HCT116 (cell line): ENCODE results near the gene ZNF324B. TPM values are rescaled to one million over a fixed set of nuclear protein-coding genes. Genes with fewer than 3 reads are reported as not detected.

Experiments used
- ATAC-seq: fragments of 200-7000 bp; cut with Tn5 transposase; 2 replicates; pipeline ENCODE4 v1.9.1; 2020; ENCODE audit warnings: mild to moderate bottlenecking, moderate library complexity
- BruUV-seq: library from RNA; stranded (reverse); fragments of 400-500 nt; replicated peaks from 2 replicates; lab custom pipeline; 2021; lab: Mats Ljungman, UMichigan
- CTCF ChIA-PET: fragments of 300-600 bp; sonication (Branson Sonifier 250); formaldehyde crosslinking; loops from one replicate; lab custom pipeline; 2021; ENCODE audit warnings: antibody characterized with exemption; lab: Charles Lee
- POLR2A ChIA-PET: fragments of 300-600, 350-600 bp; sonication (Branson Sonifier 250); formaldehyde crosslinking; loops from one replicate; lab custom pipeline; 2021; ENCODE audit warnings: antibody characterized with exemption; lab: Charles Lee
- RAD21 ChIA-PET, 2 experiments: fragments of 300-600 bp; sonication (Branson Sonifier 250); formaldehyde crosslinking; loops; one replicate each; lab custom pipeline; 2023; ENCODE audit warnings: low total read pairs in 2 of 2; ENCODE audit not compliant: uncharacterized antibody in 2 of 2, unreplicated experiment in 2 of 2, low non-redundant PET in 1 of 2; lab: Charles Lee
- DNase-seq: peaks from one replicate; pipeline ENCODE4 v3.0.0-alpha.2; 2010; ENCODE audit warnings: low read depth, low spot score
- H2AFZ ChIP-seq: fragments of 200-600 bp; shearing (Covaris generic), sonication (generic); 2 replicates; pipeline ENCODE4 v1.6.1; 2017; ENCODE audit warnings: low read depth, mixed run types, mixed read lengths, antibody characterized with exemption, low read length; ENCODE audit not compliant: poor library complexity, severe bottlenecking
- H3K27ac ChIP-seq: 2 replicates; pipeline ENCODE4 v1.5.1; 2012; ENCODE audit warnings: low read depth, low read length
- H3K27me3 ChIP-seq: fragments of 200-600 bp; sonication (generic); 2 replicates; pipeline ENCODE4 v1.6.1; 2016; ENCODE audit warnings: mixed run types, low read length, mixed read lengths; ENCODE audit not compliant: insufficient read depth
- H3K36me3 ChIP-seq, 2 experiments: fragments of 200-500 bp in 1 of 2; fragments of 200-600 bp in 1 of 2; sonication (Bioruptor generic) in 1 of 2; sonication (generic) in 1 of 2; 2 replicates each; pipeline versions ENCODE4 v1.5.1 to v1.6.1; 2014 to 2016; ENCODE audit warnings: low read length in 2 of 2, inconsistent platforms in 1 of 2, mixed read lengths in 1 of 2, mixed run types in 1 of 2; ENCODE audit not compliant: insufficient read depth in 2 of 2, control insufficient read depth in 1 of 2
- H3K4me1 ChIP-seq, 2 experiments: fragments of 200-600 bp in 1 of 2; sonication (generic) in 1 of 2; 2 replicates each; pipeline versions ENCODE4 v1.5.1 to v1.6.1; 2012 to 2017; ENCODE audit warnings: low read length in 2 of 2, inconsistent platforms in 1 of 2, mild to moderate bottlenecking in 1 of 2, mixed read lengths in 1 of 2, mixed run types in 1 of 2, moderate library complexity in 1 of 2; ENCODE audit not compliant: insufficient read depth in 2 of 2, control insufficient read depth in 1 of 2
- H3K4me2 ChIP-seq: fragments of 200-600 bp; sonication (generic); 2 replicates; pipeline ENCODE4 v1.6.1; 2017; ENCODE audit warnings: mixed run types, low read length, mixed read lengths
- H3K4me3 ChIP-seq, 2 experiments: fragments of 200-600 bp in 1 of 2; sonication (generic) in 1 of 2; replicated peaks in 1 of 2; 2 replicates each; pipeline ENCODE4 v1.5.1; 2011 to 2016; ENCODE audit warnings: low read length in 2 of 2, control low read depth in 1 of 2, low read depth in 1 of 2, mild to moderate bottlenecking in 1 of 2, mixed read lengths in 1 of 2, mixed run types in 1 of 2
- H3K79me2 ChIP-seq: fragments of 200-600 bp; sonication (generic); 2 replicates; pipeline ENCODE4 v1.6.1; 2017; ENCODE audit warnings: mild to moderate bottlenecking, mixed run types, low read length, moderate library complexity, mixed read lengths; ENCODE audit not compliant: insufficient read depth
- H3K9ac ChIP-seq: fragments of 200-600 bp; sonication (generic); 2 replicates; pipeline ENCODE4 v1.6.1; 2016; ENCODE audit warnings: low read length, mixed read lengths
- H3K9me2 ChIP-seq: fragments of 200-600 bp; sonication (generic), shearing (Covaris generic); 2 replicates; pipeline ENCODE4 v1.6.1; 2017; ENCODE audit warnings: mixed run types, mild to moderate bottlenecking, moderate library complexity; ENCODE audit not compliant: insufficient read depth
- H3K9me3 ChIP-seq, 2 experiments: fragments of 200-500 bp in 1 of 2; fragments of 200-600 bp in 1 of 2; sonication (Bioruptor generic) in 1 of 2; sonication (generic) in 1 of 2; 2 replicates each; pipeline ENCODE4 v1.6.1; 2014 to 2017; ENCODE audit warnings: low read length in 2 of 2, mixed read lengths in 2 of 2, inconsistent platforms in 1 of 2, low read depth in 1 of 2, mild to moderate bottlenecking in 1 of 2, mixed run types in 1 of 2, moderate library complexity in 1 of 2; ENCODE audit not compliant: control insufficient read depth in 1 of 2, insufficient read depth in 1 of 2
- H4K20me1 ChIP-seq: fragments of 200-600 bp; sonication (generic), shearing (Covaris generic); 2 replicates; pipeline ENCODE4 v1.6.1; 2017; ENCODE audit warnings: mixed run types, mild to moderate bottlenecking, moderate library complexity; ENCODE audit not compliant: insufficient read depth
- CBX3 ChIP-seq: IDR thresholded peaks from 2 replicates; pipeline ENCODE4 v1.6.1; 2012; ENCODE audit warnings: low read depth
- CEBPB ChIP-seq: IDR thresholded peaks from 2 replicates; pipeline ENCODE4 v1.6.1; 2012; ENCODE audit warnings: low read depth
- ELF1 ChIP-seq: IDR thresholded peaks from 2 replicates; pipeline ENCODE4 v1.6.1; 2012; ENCODE audit warnings: low read depth, borderline replicate concordance
- EZH2 ChIP-seq: fragments of 200-600 bp; sonication (generic); IDR thresholded peaks from 2 replicates; pipeline ENCODE4 v1.6.1; 2017; ENCODE audit warnings: antibody characterized with exemption, mixed run types
- JUND ChIP-seq: IDR thresholded peaks from 2 replicates; pipeline ENCODE4 v1.6.1; 2012
- POLR2A ChIP-seq: IDR thresholded peaks from 2 replicates; pipeline ENCODE4 v1.7.0; 2011; ENCODE audit warnings: borderline replicate concordance; ENCODE audit not compliant: insufficient read depth, insufficient read length; ENCODE audit errors: extremely low read depth
- POLR2AphosphoS5 ChIP-seq: IDR thresholded peaks from 2 replicates; pipeline ENCODE4 v1.6.1; 2011; ENCODE audit warnings: mild to moderate bottlenecking, low read depth, low read length, moderate library complexity
- RAD21 ChIP-seq: IDR thresholded peaks from 2 replicates; pipeline ENCODE4 v1.6.1; 2012; ENCODE audit warnings: low read depth, mild to moderate bottlenecking
- SIN3A ChIP-seq: IDR thresholded peaks from 2 replicates; pipeline ENCODE4 v1.6.1; 2012; ENCODE audit warnings: low read depth
- SP1 ChIP-seq: IDR thresholded peaks from 2 replicates; pipeline ENCODE4 v1.6.1; 2012; ENCODE audit warnings: low read depth
- TCF7L2 ChIP-seq: IDR thresholded peaks from 2 replicates; pipeline ENCODE4 v1.7.0; 2011; ENCODE audit warnings: borderline replicate concordance, inconsistent platforms; ENCODE audit not compliant: insufficient read depth, insufficient read length; ENCODE audit errors: extremely low read depth
- YY1 ChIP-seq: IDR thresholded peaks from 2 replicates; pipeline ENCODE4 v1.6.1; 2011; ENCODE audit warnings: low read length, low read depth, moderate library complexity, mild to moderate bottlenecking; ENCODE audit not compliant: insufficient replicate concordance; ENCODE audit errors: extremely low read depth
- ZFX ChIP-seq: fragments of 450-650 bp; IDR thresholded peaks from 2 replicates; pipeline ENCODE4 v1.6.1; 2017
- ZNF274 ChIP-seq: fragments of 200-500 bp; sonication (Bioruptor generic); IDR thresholded peaks from 2 replicates; pipeline ENCODE4 v1.6.1; 2014; ENCODE audit warnings: mild to moderate bottlenecking, low read depth, low read length, inconsistent platforms
- intact Hi-C: fragments of 100-400 bp; cut with micrococcal nuclease; formaldehyde crosslinking; loops from 2 replicates; pipeline ENCODE4 v1.10.0; 2022
- total RNA-seq: library from RNA; stranded (reverse); gene quantifications from one replicate; pipeline ENCODE4 v1.2.1, GENCODE V29; 2021; ENCODE audit not compliant: unreplicated experiment
- TF ChIP-seq, protein P1 (sequence below), 3 experiments: fragments of 200-600 bp in 1 of 3; sonication (generic) in 1 of 3; IDR thresholded peaks in 2 of 3; conservative IDR thresholded peaks in 1 of 3; 2 replicates each; pipeline ENCODE4 v1.5.1; 2012 to 2017; ENCODE audit warnings: low read depth in 2 of 3, low read length in 2 of 3, antibody characterized with exemption in 1 of 3, borderline replicate concordance in 1 of 3, control low read depth in 1 of 3, mild to moderate bottlenecking in 1 of 3, mixed read lengths in 1 of 3, mixed run types in 1 of 3, moderate library complexity in 1 of 3; ENCODE audit not compliant: insufficient read depth in 1 of 3
- TF ChIP-seq, protein P2 (sequence below): IDR thresholded peaks from 2 replicates; pipeline ENCODE4 v1.6.1; 2012

Gene ZNF324B
- total RNA-seq, 1 experiment from 2014 or later, result 9.4 TPM

DNA sequence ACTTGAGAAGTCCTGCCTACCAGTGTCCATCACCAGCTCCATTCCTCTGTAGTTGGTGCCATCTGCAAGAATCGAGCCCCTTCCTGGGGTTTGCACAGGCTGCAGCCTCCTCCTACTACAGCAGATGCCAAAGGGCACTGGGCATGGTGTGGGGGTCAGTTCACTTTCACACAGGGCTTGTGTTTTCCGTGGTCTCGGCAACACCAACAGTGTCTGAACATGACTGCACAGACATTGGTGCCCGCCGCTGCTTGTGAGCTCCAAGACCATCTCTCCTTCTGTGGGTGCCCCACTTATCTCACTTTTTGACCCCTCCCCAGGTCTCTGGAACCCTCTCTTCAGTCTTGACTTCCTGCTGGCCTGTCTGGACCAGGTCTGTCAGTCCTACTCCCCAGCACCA lies 40.0 kb downstream of the ZNF324B start:
- no peak overlapping the region for H3K9ac ChIP-seq
- no peak overlapping the region for H3K4me2 ChIP-seq
- no peaks in the 10 kb centered on the region for H4K20me1 ChIP-seq
- H3K4me1 ChIP-seq, result no peaks in the 10 kb centered on the region
- H3K9me2 ChIP-seq, result no peaks in the 10 kb centered on the region
- H3K27me3 ChIP-seq, result no peaks in the 10 kb centered on the region
- H3K27ac ChIP-seq, result no peak overlapping the region
- H2AFZ ChIP-seq, result no peak overlapping the region
- TSS peak; percentile 21 for BruUV-seq
- CTCF ChIA-PET, result no interaction called here
- RAD21 ChIA-PET, result no interaction called here
- no peaks in the 10 kb centered on the region for H3K9me3 ChIP-seq
- POLR2A ChIA-PET, result no interaction called here
- no peaks in the 10 kb centered on the region for H3K36me3 ChIP-seq
- no peak overlapping the region for H3K4me3 ChIP-seq
- no peaks in the 10 kb centered on the region for H3K79me2 ChIP-seq
- no peak for DNase-seq
- TF ChIP-seq RAD21 (no peak), JUND (no peak), CBX3 (no peak), ELF1 (no peak), CEBPB (no peak), POLR2AphosphoS5 (no peak), POLR2A (no peak), SP1 (no peak), EZH2 (no peak), TCF7L2 (no peak), YY1 (no peak), ZNF274 (no peak), SIN3A (no peak), ZFX (no peak)
- TF ChIP-seq, protein P1, sequence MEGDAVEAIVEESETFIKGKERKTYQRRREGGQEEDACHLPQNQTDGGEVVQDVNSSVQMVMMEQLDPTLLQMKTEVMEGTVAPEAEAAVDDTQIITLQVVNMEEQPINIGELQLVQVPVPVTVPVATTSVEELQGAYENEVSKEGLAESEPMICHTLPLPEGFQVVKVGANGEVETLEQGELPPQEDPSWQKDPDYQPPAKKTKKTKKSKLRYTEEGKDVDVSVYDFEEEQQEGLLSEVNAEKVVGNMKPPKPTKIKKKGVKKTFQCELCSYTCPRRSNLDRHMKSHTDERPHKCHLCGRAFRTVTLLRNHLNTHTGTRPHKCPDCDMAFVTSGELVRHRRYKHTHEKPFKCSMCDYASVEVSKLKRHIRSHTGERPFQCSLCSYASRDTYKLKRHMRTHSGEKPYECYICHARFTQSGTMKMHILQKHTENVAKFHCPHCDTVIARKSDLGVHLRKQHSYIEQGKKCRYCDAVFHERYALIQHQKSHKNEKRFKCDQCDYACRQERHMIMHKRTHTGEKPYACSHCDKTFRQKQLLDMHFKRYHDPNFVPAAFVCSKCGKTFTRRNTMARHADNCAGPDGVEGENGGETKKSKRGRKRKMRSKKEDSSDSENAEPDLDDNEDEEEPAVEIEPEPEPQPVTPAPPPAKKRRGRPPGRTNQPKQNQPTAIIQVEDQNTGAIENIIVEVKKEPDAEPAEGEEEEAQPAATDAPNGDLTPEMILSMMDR (IDR thresholded peaks at IDR 0.05 in 2 of 3, conservative IDR thresholded peaks at IDR 0.05 in 1 of 3; ENCODE audit: borderline replicate concordance in 1 of 3, insufficient read depth in 1 of 3, low read depth in 2 of 3, low read length in 2 of 3), result no peak
- TF ChIP-seq, protein P2, sequence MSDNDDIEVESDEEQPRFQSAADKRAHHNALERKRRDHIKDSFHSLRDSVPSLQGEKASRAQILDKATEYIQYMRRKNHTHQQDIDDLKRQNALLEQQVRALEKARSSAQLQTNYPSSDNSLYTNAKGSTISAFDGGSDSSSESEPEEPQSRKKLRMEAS, result no peak
- intact Hi-C loops, result no loop called here
- no peak for ATAC-seq
